ENCODE measurements around the gene EVC2.
A peak's percentile ranks its signal among the peaks of the same experiment; 100 is the strongest.

The EVC2 gene

DNA sequence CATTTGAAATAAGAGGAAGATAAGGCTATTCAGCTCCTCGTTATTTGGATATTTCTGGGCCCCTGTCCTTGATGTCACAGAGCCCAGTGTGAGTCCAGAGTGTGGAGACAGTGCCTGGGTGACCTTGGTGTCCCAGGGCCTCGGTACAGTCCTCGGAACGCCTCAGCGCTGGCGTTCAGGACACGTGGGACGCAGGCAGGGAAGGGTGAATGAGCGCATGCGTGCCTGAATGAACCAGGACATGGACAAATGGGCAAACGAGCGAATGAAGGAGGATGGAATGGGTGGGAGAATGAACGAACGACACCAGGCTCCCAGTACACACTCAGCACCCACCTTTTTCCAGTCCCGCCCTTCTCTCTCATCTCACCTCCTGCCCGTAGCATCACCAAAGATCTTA, 46.8 kb upstream of the EVC2 start:
- Mint-ChIP-seq H3K4me3 (no peak overlapping the region), H3K27me3 (ENCODE audit: low read depth, poor library complexity) (peaks cover 7% of the 10 kb centered on the region), H3K9me3 (no peaks in the 10 kb centered on the region), H3K27ac (peak overlapping the region; percentile 36), H3K4me1 (peaks cover 29% of the 10 kb centered on the region), H3K36me3 (ENCODE audit: low read depth) (peaks cover 52% of the 10 kb centered on the region)
- TF ChIP-seq, protein P1, sequence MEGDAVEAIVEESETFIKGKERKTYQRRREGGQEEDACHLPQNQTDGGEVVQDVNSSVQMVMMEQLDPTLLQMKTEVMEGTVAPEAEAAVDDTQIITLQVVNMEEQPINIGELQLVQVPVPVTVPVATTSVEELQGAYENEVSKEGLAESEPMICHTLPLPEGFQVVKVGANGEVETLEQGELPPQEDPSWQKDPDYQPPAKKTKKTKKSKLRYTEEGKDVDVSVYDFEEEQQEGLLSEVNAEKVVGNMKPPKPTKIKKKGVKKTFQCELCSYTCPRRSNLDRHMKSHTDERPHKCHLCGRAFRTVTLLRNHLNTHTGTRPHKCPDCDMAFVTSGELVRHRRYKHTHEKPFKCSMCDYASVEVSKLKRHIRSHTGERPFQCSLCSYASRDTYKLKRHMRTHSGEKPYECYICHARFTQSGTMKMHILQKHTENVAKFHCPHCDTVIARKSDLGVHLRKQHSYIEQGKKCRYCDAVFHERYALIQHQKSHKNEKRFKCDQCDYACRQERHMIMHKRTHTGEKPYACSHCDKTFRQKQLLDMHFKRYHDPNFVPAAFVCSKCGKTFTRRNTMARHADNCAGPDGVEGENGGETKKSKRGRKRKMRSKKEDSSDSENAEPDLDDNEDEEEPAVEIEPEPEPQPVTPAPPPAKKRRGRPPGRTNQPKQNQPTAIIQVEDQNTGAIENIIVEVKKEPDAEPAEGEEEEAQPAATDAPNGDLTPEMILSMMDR (IDR thresholded peaks at IDR 0.05): no peak
- no peak for DNase-seq

DNA sequence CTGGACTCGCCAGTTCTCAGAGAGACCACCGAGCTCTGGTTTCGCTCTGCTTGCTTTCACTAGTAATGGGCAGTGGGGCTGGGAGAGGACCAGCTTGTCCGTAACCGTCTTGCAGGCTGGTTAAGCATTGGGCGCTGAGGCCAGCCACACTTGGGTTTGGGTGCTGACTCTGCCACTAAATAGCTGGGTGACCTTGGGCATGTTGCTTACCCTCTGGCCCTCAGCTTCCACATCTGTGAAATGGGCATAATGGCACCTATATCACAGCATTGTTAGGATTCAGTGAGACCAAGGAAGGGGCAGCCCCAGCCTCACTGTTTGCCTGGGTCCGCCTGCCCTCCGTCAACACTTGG, 46.1 kb upstream of the EVC2 start:
- Mint-ChIP-seq H3K27me3 (ENCODE audit: low read depth, poor library complexity) (peaks cover 7% of the 10 kb centered on the region), H3K36me3 (ENCODE audit: low read depth) (peaks cover 52% of the 10 kb centered on the region), H3K9me3 (no peaks in the 10 kb centered on the region), H3K27ac (no peak overlapping the region), H3K4me1 (peaks cover 29% of the 10 kb centered on the region), H3K4me3 (no peak overlapping the region)
- TF ChIP-seq, protein P1 (IDR thresholded peaks at IDR 0.05): no peak
- no peak for DNase-seq

DNA sequence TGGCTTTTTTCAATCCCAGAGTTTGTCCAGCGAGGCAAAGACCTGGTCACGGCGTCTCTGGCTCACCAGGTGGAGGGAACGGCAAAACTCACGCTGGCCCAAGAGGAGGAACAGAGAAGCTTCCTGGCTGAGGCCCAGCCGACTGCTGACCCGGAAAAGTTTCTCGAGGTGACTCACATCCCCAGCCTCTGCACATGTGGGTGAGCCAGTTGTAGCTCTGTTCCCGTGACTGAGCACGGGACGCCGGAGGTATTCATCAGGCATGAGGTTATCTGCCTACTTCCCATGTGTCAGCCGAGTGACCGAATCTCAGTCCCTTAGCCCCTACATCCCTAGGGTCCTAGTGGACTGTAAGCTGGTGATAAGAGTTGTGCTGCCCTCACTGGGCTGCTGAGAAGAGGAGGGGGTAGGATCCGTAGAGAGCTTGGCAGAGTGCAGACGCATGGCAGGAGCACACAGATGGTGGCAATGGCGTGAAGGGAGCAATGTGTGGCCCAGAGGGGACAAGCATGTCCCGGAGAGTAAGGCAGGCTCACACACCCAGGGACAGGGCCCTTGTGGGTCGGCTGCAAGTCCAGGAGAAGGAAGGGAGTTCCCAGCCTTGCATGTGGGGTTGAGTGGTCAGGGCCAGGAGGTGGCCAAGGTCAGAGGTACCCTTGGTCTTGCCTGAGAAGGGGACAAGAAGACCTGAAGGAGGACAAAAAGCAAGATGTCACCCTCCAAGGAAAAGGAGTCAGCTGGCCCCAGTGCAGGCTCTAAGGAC, 45.6 kb upstream of the EVC2 start:
- TF ChIP-seq, protein P1 (IDR thresholded peaks at IDR 0.05): no peak
- DNase-seq: no peak
- Mint-ChIP-seq H3K4me1 (peaks cover 29% of the 10 kb centered on the region), H3K4me3 (no peak overlapping the region), H3K36me3 (ENCODE audit: low read depth) (peaks cover 54% of the 10 kb centered on the region), H3K27me3 (ENCODE audit: low read depth, poor library complexity) (peaks cover 7% of the 10 kb centered on the region), H3K9me3 (no peaks in the 10 kb centered on the region), H3K27ac (peak overlapping the region; percentile 41)

DNA sequence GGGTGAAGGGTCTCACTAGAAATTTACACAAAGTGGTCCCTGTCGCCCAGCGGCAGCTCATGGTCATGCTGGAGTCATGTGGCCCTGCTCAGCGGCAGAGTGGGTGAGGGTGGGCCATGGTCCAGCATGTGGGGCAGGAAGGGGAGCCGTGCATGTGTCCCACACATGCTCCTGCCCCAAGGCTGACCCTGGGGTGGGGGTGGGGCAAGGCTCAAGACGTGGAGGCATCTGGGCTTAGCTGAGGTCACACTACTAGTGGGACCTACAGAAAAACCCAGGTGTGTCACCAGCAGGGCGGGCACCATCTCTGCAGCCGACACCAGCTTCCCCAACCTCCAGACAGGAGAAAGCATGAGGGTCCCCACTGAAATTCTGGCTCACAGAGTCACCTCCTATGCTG, 45.0 kb upstream of the EVC2 start:
- peaks cover 7% of the 10 kb centered on the region for H3K27me3 Mint-ChIP-seq (ENCODE audit: low read depth, poor library complexity)
- H3K36me3 Mint-ChIP-seq (ENCODE audit: low read depth): peaks cover 56% of the 10 kb centered on the region
- no peak overlapping the region for H3K27ac Mint-ChIP-seq
- no peak for DNase-seq
- H3K9me3 Mint-ChIP-seq: no peaks in the 10 kb centered on the region
- no peak overlapping the region for H3K4me3 Mint-ChIP-seq
- H3K4me1 Mint-ChIP-seq: peaks cover 29% of the 10 kb centered on the region
- TF ChIP-seq, protein P1 (IDR thresholded peaks at IDR 0.05): no peak

DNA sequence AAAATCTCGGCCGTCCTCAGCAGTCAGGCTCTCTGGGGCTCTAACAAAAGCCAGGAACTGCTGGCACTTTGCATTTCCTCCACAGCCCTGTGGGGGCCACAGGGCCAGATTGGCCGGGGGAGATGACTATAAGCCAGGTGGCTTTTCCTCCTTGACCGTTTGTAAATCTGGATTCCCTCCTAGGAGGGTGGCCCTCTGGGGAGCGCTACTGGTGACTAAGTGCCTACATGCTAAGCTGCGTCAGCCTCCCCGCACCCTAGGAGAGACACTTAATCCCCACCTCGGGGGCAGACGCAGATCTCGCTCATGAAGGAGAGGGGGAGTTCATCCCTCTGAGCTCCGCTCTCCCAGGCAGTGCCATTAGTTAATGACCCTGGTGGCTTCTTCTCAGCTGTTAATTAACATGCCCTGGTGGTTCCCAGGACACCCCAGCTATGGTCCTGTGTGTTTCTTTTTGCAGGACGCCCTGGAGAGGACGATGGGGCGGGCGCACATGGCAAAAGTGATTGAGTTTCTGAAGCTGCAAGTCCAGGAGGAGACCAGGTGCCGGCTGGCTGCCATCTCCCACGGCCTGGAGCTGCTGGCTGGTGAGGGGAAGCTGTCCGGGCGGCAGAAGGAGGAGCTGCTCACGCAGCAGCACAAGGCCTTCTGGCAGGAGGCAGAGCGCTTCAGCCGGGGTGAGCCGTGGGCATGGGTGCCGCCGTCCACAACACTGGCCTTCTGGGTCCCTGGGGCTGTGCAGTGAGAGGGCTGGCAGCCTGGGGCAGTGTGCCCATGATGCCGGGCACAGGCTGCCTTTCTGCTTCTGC, 44.2 kb upstream of the EVC2 start:
- Mint-ChIP-seq H3K27ac (no peak overlapping the region), H3K4me1 (peaks cover 30% of the 10 kb centered on the region), H3K27me3 (ENCODE audit: low read depth, poor library complexity) (peaks cover 7% of the 10 kb centered on the region), H3K36me3 (ENCODE audit: low read depth) (peaks cover 60% of the 10 kb centered on the region), H3K9me3 (no peaks in the 10 kb centered on the region), H3K4me3 (no peak overlapping the region)
- TF ChIP-seq, protein P1 (IDR thresholded peaks at IDR 0.05): no peak
- peak; percentile 23 for DNase-seq
